Astrocyte (in vitro differentiated cells and primary cell): ENCODE results near the gene MAP7D3. TPM values are rescaled to one million over a fixed set of nuclear protein-coding genes. Genes with fewer than 3 reads are reported as not detected.
A peak's percentile ranks its signal among the peaks of the same experiment; 100 is the strongest.

Source experiments
- DNase-seq: peaks from one replicate; pipeline ENCODE4 v3.0.0-alpha.2; 2010; ENCODE audit warnings: low read depth
- FAIRE-seq: peaks from 2 replicates; lab custom pipeline; 2011; peaks lifted over from hg19 to GRCh38; lab: Jason Lieb, UNC
- H2AFZ ChIP-seq: 2 replicates; pipeline ENCODE4 v1.6.0; 2012; ENCODE audit warnings: low read depth, low read length, inconsistent platforms
- H3K27ac ChIP-seq: 2 replicates; pipeline ENCODE4 v1.5.1; 2011; ENCODE audit warnings: low read depth, low read length, inconsistent platforms
- H3K27me3 ChIP-seq: 2 replicates; pipeline ENCODE4 v1.6.0; 2011; ENCODE audit warnings: low read length, inconsistent platforms; ENCODE audit not compliant: insufficient read depth
- H3K36me3 ChIP-seq: 2 replicates; pipeline ENCODE4 v1.5.1; 2011; ENCODE audit warnings: low read length, inconsistent platforms; ENCODE audit not compliant: insufficient read depth
- H3K4me1 ChIP-seq: 2 replicates; pipeline ENCODE4 v1.5.1; 2011; ENCODE audit warnings: low read length, inconsistent platforms; ENCODE audit not compliant: insufficient read depth
- H3K4me2 ChIP-seq: 2 replicates; pipeline ENCODE4 v1.6.0; 2012; ENCODE audit warnings: low read length, inconsistent platforms
- H3K4me3 ChIP-seq: 2 replicates; pipeline ENCODE4 v1.5.1; 2011; ENCODE audit warnings: low read depth, mild to moderate bottlenecking, low read length, inconsistent platforms; ENCODE audit not compliant: insufficient read depth
- H3K79me2 ChIP-seq: 2 replicates; pipeline ENCODE4 v1.6.0; 2012; ENCODE audit warnings: mild to moderate bottlenecking, low read length, inconsistent platforms; ENCODE audit not compliant: insufficient read depth
- H3K9ac ChIP-seq: 2 replicates; pipeline ENCODE4 v1.6.0; 2012; ENCODE audit warnings: mild to moderate bottlenecking, low read length, inconsistent platforms
- H3K9me3 ChIP-seq: 2 replicates; pipeline ENCODE4 v1.5.1; 2012; ENCODE audit warnings: low read depth, mild to moderate bottlenecking, low read length, inconsistent platforms; ENCODE audit not compliant: insufficient read depth
- H4K20me1 ChIP-seq: 2 replicates; pipeline ENCODE4 v1.6.0; 2012; ENCODE audit warnings: low read length, inconsistent platforms; ENCODE audit not compliant: insufficient read depth
- H3K27ac Mint-ChIP-seq: one replicate; pipeline ENCODE4 v1.8.0; 2021; ENCODE audit warnings: mild to moderate bottlenecking, mixed read lengths; ENCODE audit not compliant: unreplicated experiment
- H3K27me3 Mint-ChIP-seq: one replicate; pipeline ENCODE4 v1.8.0; 2021; ENCODE audit warnings: low read depth, mixed read lengths; ENCODE audit not compliant: unreplicated experiment
- H3K36me3 Mint-ChIP-seq: one replicate; pipeline ENCODE4 v1.8.0; 2021; ENCODE audit warnings: low read depth, mixed read lengths; ENCODE audit not compliant: unreplicated experiment
- H3K4me1 Mint-ChIP-seq: one replicate; pipeline ENCODE4 v1.8.0; 2021; ENCODE audit warnings: low read depth, mixed read lengths; ENCODE audit not compliant: unreplicated experiment
- H3K4me3 Mint-ChIP-seq: one replicate; pipeline ENCODE4 v1.8.0; 2021; ENCODE audit warnings: mild to moderate bottlenecking, moderate library complexity, mixed read lengths; ENCODE audit not compliant: unreplicated experiment
- H3K9me3 Mint-ChIP-seq: one replicate; pipeline ENCODE4 v1.8.0; 2021; ENCODE audit warnings: mild to moderate bottlenecking, mixed read lengths; ENCODE audit not compliant: unreplicated experiment
- EZH2 ChIP-seq: IDR thresholded peaks from 2 replicates; pipeline ENCODE4 v1.6.1; 2012; ENCODE audit warnings: mild to moderate bottlenecking, low read length, inconsistent platforms; ENCODE audit not compliant: insufficient read depth
- total RNA-seq: library from RNA; stranded (reverse); gene quantifications from 2 replicates; pipeline ENCODE4 v1.2.1, GENCODE V29; 2021
- TF ChIP-seq, protein P1 (sequence below): IDR thresholded peaks from 2 replicates; pipeline ENCODE4 v1.5.1; 2011; ENCODE audit warnings: low read depth, mild to moderate bottlenecking, inconsistent platforms, low read length, moderate library complexity; ENCODE audit not compliant: insufficient read depth

The MAP7D3 gene
- total RNA-seq, 1 donor from 2014 or later = 19.4 TPM

DNA sequence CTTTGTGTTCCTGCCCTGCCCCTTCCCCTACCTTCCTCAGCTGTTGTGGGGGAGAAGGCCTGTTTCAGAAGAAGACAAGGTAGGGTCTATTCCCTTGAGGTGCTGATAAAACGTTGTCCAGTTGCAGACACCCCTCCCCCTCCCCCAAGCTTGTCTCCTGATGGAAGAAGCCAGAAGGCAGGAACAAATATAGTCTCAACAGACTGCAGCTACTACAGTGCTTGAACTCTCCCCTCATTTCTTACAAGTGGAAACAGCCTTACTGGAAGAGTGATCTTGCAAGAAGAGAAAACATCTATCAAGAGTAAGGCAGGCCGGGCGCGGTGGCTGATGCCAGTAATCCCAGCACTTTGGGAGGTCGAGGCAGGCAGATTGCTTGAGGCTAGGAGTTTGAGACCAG, 11.0 kb upstream of the MAP7D3 start:
- H3K4me1 ChIP-seq = peaks cover 24% of the 10 kb centered on the region
- no peak overlapping the region for H3K27ac ChIP-seq
- H2AFZ ChIP-seq = no peak overlapping the region
- H4K20me1 ChIP-seq = no peaks in the 10 kb centered on the region
- Mint-ChIP-seq H3K27ac (no peak overlapping the region), H3K4me3 (no peak overlapping the region), H3K36me3 (no peaks in the 10 kb centered on the region), H3K9me3 (no peaks in the 10 kb centered on the region), H3K27me3 (no peaks in the 10 kb centered on the region), H3K4me1 (peaks cover 32% of the 10 kb centered on the region)
- no peaks in the 10 kb centered on the region for H3K27me3 ChIP-seq
- no peaks in the 10 kb centered on the region for H3K36me3 ChIP-seq
- TF ChIP-seq EZH2 = no peak
- TF ChIP-seq, protein P1, sequence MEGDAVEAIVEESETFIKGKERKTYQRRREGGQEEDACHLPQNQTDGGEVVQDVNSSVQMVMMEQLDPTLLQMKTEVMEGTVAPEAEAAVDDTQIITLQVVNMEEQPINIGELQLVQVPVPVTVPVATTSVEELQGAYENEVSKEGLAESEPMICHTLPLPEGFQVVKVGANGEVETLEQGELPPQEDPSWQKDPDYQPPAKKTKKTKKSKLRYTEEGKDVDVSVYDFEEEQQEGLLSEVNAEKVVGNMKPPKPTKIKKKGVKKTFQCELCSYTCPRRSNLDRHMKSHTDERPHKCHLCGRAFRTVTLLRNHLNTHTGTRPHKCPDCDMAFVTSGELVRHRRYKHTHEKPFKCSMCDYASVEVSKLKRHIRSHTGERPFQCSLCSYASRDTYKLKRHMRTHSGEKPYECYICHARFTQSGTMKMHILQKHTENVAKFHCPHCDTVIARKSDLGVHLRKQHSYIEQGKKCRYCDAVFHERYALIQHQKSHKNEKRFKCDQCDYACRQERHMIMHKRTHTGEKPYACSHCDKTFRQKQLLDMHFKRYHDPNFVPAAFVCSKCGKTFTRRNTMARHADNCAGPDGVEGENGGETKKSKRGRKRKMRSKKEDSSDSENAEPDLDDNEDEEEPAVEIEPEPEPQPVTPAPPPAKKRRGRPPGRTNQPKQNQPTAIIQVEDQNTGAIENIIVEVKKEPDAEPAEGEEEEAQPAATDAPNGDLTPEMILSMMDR = no peak
- H3K79me2 ChIP-seq = no peaks in the 10 kb centered on the region
- DNase-seq = no peak
- no peak overlapping the region for H3K4me2 ChIP-seq
- no peak overlapping the region for H3K9ac ChIP-seq
- no peak overlapping the region for H3K4me3 ChIP-seq
- H3K9me3 ChIP-seq = no peaks in the 10 kb centered on the region
- peak; percentile 63 for FAIRE-seq

DNA sequence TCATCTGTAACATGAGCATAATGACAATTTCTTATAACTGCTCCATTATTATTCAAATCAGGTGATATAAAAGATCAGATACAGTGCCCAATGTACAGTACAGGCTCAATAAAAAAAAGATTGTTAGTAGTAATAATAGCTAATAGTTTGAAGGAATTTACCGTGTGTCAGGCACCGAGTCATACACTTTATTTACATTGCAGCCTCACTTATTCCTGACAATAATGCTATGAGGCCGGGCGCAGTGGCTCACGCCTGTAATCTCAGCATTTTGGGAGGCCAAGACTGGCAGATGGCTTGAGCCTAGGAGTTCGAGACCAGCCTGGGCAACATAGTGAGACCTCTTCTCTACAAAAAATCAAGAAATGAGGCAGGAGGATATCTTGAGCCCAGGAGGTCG, 10.1 kb upstream of the MAP7D3 start:
- H3K9ac ChIP-seq = peak overlapping the region; percentile 47
- peaks cover 32% of the 10 kb centered on the region for H3K4me1 Mint-ChIP-seq
- TF ChIP-seq, protein P1 = no peak
- TF ChIP-seq EZH2 = no peak
- no peaks in the 10 kb centered on the region for H3K27me3 ChIP-seq
- no peak overlapping the region for H3K27ac Mint-ChIP-seq
- DNase-seq (no peak), FAIRE-seq (no peak)
- no peak overlapping the region for H2AFZ ChIP-seq
- H3K4me2 ChIP-seq = peak overlapping the region; percentile 47
- no peaks in the 10 kb centered on the region for H3K9me3 Mint-ChIP-seq
- no peaks in the 10 kb centered on the region for H3K36me3 Mint-ChIP-seq
- H3K79me2 ChIP-seq = no peaks in the 10 kb centered on the region
- H3K27me3 Mint-ChIP-seq = no peaks in the 10 kb centered on the region
- H3K4me3 ChIP-seq = no peak overlapping the region
- no peaks in the 10 kb centered on the region for H4K20me1 ChIP-seq
- peak overlapping the region; percentile 79 for H3K27ac ChIP-seq
- peaks cover 24% of the 10 kb centered on the region for H3K4me1 ChIP-seq
- no peaks in the 10 kb centered on the region for H3K9me3 ChIP-seq
- no peaks in the 10 kb centered on the region for H3K36me3 ChIP-seq
- no peak overlapping the region for H3K4me3 Mint-ChIP-seq

DNA sequence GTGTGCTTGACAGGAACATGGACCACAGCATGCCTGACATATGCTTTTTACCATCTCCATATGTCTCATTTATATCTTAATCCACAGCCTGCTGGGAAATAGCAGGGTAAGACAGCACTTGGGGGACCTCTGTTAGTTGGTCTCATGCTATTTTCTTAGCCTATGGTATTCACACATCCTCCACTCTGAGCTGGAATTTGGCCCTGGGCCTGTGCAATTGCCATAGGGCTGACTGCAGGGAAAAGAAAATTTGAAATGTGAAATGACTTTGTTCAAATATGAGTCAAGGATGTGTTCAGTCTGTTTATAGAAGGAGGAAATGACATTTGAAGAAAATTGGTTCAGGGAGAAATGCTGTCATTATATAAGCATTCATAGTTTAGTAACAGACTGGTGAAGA, 9.6 kb upstream of the MAP7D3 start:
- FAIRE-seq = peak; percentile 99
- no peaks in the 10 kb centered on the region for H3K9me3 Mint-ChIP-seq
- Histone ChIP-seq H3K9me3 (no peaks in the 10 kb centered on the region), H3K36me3 (no peaks in the 10 kb centered on the region), H3K79me2 (no peaks in the 10 kb centered on the region), H2AFZ (no peak overlapping the region), H3K27ac (peak overlapping the region; percentile 79), H3K4me2 (peak overlapping the region; percentile 57), H4K20me1 (no peaks in the 10 kb centered on the region), H3K27me3 (no peaks in the 10 kb centered on the region), H3K4me3 (no peak overlapping the region), H3K9ac (peak overlapping the region; percentile 48), H3K4me1 (peaks cover 24% of the 10 kb centered on the region)
- peaks cover 36% of the 10 kb centered on the region for H3K4me1 Mint-ChIP-seq
- H3K4me3 Mint-ChIP-seq = no peak overlapping the region
- no peaks in the 10 kb centered on the region for H3K36me3 Mint-ChIP-seq
- DNase-seq = peak; percentile 69
- H3K27me3 Mint-ChIP-seq = no peaks in the 10 kb centered on the region
- H3K27ac Mint-ChIP-seq = peak overlapping the region; percentile 93
- no peak for TF ChIP-seq EZH2
